Superior temporal gyrus (tissue), 1 donor: Measurements from ENCODE around the gene TTC9C.
A peak's percentile ranks its signal among the peaks of the same experiment; 100 is the strongest.
"Not testable (repeated sequence)": the region's sequence is repeated elsewhere in the genome, so short reads cannot be mapped to it uniquely, and the experiment has no call there.

Experiments
- DNase-seq: peaks from one replicate; pipeline ENCODE4 v3.0.0-alpha.2; 2016; ENCODE audit errors: extremely low spot score

The TTC9C gene

DNA sequence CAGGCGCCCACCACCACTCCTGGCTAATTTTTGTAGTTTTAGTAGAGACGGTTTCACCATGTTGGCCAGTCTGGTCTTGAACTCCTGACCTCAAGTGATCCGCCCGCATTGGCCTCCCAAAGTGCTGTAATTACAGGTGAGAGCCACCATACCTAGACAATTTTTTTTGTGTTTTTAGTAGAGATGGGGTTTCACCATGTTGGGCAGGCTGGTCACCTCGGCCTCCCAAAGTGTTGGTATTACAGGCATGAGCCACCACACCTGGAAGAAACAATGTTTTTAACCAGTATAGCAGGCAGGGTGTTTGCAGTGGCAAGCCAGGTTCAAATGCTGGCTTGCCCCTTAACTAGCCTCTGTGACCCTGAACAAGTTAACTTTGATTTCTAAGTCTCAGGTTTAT is 21.6 kb downstream of the TTC9C start:
- not testable (repeated sequence) for DNase-seq

DNA sequence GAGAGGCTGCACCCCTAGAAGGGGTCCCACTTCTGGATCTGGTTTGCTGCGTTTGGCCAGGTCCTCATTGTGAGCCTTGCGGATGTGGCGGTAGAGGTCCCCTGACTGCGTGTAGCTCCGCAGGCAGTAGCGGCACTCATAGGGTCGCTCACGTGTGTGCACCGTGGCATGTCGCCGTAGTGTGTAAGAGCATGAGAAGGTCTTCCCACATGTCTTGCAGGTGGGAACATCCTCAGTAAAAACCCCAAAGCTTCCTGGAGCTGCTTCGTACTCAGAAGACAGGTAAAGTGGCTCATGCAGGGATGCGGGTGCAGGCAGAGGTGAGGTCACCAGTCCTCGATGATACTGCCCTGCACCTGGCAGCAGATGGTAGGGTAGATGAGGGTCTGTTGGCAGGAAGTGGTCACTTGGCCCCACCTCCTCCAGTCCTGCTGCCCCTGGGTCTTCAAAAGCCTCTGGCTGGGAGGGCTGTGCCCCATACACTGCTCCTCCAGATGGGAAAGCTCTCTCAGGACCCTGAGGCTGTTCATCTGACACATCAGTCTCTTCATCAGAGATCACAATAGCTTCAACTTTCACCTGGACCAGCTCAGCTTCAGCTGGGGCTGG is 24.0 kb downstream of the TTC9C start:
- no peak for DNase-seq

DNA sequence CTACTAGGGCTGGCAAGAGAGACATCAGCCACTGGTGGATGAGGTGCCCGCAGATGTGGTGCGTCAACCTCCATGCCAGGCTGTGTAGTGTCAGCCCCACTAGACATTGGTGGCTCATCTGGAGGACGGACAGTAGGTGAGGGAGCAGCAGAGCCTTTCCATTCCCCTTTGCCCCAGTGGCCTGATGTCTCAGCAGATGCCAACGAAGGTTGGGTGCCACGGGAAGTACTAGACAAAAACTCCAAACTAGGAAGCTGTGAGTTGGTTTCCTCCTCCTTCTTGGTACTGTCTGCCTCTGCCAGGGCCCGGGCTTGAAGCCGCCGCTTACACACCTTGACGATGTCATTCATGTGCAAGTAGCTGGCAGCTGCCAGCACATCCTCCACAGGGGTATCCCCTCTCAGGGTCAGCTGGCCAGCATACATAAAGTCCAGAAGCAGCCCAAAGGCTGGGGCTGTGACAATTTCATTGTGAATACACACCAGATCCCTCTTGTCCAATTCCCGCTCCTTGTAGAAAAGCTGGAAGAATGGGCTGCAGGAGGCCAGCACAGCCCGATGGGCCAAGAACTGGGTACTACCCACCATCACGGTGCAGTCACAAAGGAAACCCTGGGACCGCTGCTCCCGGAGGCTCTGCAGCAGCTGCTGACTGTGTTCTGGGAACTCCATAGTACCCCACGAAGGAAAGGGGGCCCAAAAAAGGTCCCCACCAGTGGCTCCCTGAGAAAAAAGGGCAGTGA is 24.9 kb downstream of the TTC9C start:
- no peak for DNase-seq

DNA sequence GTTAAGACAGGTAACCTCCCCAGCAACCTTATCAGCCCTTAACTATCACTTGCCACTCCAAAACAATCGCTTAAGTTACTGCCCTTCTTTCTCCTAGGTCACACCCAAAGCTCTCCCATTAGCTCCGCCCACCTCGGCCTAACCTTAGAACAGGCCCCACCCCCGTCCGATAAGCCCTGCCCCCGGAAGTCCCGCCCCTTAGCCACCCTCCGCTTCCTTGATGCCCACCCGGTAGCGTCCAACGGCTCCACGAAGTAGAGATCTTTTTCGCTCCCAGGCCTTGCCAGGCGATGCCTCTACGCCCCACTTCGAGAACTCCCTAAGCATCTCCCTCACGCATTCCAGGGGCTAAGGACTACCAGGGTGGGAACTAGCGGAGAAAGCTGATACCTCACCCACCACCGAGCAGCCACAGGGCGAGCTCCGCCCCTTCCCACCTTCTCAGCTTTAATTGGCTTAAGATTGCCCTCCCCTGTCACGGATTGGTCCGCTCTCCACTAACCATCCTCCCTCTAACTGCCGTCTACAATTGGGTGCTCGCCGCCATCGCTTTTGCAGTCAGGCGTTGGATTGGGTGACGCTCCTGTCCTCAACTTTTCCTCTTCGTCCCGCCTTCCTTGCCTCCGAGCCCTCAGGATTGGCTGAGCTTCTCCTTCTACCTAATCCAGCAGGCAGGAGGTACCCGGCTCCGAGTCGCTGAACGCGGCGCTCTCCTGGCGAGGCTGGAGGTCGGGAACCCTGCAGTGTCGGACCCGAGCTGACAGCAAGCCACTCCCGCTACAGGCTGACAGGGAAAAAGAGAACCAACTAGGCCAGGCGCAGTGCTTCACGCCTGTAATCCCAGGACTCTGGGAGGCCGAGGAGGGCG is 25.7 kb downstream of the TTC9C start, which contains the start of gene ZBTB3:
TSS of gene ZBTB3 (minus strand) at position 425 of the 868 bp plus-strand sequence. CDS start 496 bp downstream, outside the sequence.
- DNase-seq, result peak; percentile 99

DNA sequence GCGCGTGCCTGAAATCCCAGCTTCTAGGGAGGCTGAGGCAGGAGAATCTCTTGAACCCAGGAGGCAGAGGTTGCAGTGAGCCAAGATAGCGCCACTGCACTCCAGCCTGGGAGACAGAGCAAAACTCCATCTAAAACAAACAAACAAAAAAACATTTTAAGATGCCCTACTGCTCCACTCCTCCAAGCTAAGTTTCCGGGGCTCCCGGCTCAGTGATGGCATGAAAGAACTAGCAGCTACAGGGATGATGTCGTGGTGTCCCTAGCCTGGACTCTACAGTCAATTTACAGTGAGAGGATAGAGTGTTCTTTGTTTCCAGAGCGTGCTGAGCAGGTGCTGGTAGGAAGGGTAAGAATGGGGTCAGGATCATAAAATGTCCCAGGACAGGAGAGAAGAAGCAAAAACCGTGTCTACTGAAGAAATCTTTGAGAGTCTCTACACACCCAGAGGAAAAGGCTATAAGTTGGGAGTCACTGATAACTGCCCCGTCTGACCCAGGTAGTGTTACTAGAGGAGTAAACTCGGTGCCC is 26.9 kb downstream of the TTC9C start:
- peak; percentile 31 for DNase-seq

DNA sequence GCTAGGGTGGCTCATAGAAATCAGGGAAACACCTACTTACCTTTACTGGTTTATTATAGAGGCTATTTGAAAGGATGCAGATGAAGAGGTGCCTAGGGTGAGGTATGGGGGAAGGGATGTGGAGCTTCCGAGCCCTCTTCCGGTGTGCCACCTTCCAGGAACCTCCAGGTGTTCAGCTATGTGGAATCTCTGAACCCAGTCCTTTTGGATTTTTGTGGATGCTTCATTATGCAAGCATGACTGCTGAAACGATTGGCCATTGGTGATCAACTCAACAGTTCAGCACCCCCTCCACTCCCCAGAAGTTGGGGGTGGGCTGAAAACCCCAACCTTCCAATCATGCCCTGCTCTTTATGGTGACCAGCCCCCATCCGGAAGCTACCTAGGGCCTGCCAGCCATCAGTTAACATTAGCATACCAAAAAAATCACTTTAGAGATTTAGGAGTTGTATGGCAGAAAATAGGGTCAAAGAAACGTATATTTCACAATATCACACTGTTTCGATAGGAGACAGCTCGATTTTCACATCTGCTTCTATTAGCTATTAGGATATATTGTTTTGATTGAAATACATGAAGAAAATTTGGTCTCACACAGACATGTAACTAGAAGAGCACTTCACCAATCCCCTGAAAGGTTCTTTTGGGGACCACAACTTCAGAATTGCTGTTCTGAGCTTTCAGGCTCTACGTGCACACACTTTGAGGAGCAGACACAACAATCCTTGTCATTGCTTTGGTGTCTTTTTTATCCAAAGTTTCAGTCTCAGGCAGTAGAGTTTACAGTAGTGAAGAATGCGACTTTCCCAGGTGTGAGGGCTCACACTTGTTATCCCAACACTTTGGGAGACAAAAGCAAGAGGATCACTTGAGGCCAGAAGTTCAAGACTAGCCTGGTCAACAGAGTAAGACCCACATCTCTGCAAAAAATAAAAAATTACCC is 29.8 kb downstream of the TTC9C start:
- peak; percentile 28 for DNase-seq

DNA sequence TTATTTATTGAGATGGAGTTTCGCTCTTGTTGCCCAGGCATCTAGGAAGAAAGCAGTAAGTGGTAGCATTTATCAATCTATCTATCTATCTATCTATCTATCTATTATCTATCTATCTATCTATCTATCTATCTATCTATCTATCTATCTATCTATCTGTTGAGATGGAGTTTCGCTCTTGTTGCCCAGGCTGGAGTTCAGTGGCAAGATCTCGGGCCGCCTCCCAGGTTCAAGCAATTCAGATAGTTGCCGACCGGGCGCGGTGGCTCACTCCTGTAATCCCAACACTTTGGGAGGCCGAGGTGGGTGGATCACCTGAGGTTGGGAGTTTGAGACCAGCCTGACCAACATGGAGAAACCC is 32.6 kb downstream of the TTC9C start:
- DNase-seq, result not testable (repeated sequence)

DNA sequence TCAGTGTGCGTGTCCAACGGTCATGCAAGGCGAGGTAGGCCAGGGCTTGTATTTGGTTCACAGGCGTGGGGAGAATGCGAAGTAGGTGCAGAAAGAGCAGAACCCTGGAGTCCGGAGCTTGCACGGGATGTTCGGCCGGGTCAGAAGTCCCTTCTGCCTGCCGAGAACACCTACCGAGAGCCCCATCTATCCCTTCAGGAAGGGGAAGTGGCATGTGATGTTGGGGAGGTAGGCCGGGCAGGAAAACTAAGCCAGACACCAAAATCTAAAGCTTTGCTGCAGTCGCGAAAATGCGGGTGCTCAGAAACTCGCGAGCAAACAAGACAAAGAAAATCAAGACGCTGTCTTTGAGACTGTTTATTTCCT is 42.5 kb downstream of the TTC9C start:
- no peak for DNase-seq

DNA sequence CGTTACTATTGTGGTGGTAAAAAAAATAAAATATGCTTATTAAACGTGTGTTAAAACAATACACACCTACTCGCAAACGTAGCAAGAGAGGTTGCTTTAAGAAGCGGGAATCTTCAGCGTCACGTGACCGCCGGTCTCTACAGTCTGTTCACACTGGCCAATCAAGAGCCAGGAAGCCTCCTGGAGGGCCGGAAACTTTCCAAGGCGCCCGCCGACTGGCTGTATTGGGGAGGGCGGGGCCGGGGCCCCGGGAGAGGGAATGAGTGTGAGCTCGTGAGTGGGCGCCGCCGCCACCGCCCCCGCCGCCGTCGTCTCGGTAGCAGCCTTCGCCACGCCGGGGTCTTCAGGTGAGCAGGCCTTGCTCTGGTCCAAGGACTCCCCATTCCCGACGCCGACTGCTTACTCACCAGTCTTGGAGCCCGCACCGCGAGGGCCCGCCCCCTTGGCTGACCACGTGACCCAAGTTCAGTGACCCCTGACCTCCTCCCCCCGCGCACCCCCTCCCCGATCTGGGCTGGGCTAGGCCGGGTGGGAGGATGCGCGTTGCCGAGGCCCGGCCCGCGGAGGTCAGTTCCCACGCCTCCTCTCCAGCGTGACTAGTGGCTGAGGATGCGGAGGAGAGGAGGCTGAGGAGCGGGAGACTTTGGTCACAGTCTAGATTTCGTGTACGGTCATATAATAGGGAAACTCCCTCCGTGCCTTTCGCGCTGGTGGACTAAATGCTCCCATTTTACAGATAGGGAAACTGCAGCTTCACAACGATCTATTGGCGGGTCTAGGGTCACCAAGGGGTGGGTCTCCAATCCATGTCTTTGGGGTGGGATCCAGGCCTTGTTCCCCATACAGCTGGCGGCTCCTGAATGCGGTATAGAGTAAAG is 43.1 kb downstream of the TTC9C start, which contains the start of gene TAF6L:
TSS of gene TAF6L (plus strand) at position 253 of the 878 bp plus-strand sequence. CDS start 4,388 bp downstream, outside the sequence.
- peak; percentile 99 for DNase-seq

DNA sequence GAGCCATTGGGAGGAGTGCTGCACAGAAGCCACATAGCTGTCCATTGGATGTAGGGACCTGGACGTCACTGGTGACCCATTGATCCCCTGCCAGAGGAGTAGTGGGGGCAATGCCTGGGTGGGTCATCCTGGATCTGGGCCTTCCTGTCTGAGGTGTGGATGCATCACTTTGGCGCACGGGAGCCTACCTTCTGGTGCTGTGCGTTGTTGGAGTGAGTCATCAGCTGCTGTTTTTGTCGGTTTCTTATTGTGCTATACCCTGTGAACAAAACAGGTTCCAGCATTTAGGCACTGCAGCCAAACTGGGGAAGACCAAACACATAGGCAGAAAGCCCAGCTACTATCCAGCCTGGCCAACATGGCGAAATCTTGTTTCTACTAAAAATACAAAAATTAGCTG is 46.1 kb downstream of the TTC9C start:
- DNase-seq, result no peak

DNA sequence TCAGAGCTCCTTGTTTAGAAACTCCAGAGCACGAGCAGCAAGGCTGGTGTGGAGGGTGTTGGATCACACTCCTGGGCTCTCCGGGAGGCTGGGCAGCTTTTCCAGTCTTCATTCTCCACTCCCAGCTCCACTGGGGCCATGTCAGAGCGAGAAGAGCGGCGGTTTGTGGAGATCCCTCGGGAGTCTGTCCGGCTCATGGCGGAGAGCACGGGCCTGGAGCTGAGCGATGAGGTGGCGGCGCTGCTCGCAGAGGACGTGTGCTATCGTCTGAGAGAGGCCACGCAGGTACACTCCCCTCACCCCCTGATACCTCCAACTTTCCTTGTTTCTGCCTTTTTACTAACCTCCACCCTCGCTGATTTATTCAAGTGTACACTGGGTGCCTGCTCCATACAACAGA is 47.4 kb downstream of the TTC9C start:
- DNase-seq, result no peak

DNA sequence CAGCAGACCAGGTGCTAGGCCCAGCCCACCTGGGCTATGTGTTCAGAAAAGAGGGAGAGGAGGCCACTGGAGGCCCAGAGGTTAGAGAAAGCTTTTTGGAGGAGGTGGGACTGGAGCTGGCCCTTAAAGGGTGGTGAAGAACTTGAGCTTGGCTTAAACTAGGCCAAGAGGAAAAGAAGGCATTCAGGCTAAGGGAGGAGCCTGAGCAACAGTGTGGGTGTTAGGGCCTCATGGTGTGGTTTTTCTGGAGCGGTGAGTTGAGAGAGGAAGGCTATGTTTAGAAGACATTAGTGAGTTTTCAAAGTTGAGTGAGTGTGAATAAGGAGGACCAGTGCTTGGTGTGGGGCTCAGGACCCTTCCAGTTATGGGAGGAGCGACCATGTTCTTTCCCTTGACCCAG is 49.1 kb downstream of the TTC9C start:
- DNase-seq, result no peak

DNA sequence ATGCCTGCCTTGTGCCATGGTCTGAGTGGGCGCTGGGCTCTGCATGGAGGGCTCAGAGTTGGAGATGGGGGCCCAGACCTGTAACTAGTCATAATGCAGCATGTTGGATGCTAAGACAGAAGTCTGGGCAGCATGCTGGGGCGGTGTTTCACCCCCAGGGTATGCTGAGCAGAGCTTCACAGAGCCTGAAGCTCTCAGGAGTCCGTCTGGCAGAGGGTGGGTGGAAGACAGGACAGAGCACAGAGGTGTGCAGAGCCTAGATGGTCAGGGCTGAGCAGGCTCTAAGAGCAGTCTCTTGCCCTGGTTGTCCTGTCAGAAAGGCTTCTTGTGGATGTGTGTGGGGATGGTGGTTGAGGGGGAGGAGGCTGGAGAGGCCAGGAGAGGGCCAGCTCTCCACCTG is 50.2 kb downstream of the TTC9C start:
- no peak for DNase-seq

DNA sequence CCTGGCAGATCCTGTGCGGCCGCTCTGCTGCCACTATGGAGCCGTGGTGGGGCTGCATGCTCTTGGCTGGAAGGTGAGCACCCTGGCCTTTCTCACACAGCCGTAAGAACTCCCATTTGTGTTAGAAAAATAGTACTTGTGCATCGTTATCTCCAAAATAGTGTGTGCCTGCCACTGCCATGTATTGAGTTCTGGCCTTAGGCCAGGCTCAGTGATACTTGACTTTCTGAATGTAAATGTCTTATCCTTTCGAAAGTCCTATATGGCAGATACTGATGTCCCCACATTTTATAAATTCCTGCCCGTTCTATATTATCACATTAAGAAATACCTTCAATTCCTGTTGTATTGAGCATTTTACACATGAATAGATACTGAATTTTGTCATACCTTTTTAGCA is 54.5 kb downstream of the TTC9C start:
- no peak for DNase-seq

DNA sequence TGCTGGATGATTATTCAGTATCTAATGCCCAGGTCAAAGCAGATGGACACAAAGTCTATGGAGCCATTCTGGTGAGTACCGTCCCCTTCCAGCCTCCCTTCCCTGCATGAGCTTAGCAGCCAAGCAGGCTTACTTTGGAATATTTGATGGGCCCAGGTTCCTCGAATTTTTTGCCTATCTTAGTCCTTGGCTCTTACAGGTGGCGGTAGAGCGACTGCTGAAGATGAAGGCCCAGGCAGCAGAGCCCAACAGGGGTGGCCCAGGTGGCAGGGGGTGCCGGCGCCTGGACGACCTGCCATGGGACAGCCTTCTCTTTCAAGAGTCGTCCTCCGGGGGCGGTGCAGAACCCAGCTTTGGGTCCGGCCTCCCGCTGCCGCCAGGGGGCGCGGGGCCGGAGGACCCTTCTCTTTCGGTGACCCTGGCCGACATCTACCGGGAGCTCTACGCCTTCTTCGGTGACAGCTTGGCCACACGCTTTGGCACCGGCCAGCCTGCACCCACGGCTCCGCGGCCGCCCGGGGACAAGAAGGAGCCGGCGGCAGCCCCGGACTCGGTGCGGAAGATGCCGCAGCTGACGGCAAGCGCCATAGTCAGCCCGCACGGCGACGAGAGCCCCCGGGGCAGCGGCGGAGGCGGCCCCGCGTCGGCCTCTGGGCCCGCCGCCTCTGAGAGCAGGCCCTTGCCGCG is 58.2 kb downstream of the TTC9C start:
- DNase-seq, result peak; percentile 81

DNA sequence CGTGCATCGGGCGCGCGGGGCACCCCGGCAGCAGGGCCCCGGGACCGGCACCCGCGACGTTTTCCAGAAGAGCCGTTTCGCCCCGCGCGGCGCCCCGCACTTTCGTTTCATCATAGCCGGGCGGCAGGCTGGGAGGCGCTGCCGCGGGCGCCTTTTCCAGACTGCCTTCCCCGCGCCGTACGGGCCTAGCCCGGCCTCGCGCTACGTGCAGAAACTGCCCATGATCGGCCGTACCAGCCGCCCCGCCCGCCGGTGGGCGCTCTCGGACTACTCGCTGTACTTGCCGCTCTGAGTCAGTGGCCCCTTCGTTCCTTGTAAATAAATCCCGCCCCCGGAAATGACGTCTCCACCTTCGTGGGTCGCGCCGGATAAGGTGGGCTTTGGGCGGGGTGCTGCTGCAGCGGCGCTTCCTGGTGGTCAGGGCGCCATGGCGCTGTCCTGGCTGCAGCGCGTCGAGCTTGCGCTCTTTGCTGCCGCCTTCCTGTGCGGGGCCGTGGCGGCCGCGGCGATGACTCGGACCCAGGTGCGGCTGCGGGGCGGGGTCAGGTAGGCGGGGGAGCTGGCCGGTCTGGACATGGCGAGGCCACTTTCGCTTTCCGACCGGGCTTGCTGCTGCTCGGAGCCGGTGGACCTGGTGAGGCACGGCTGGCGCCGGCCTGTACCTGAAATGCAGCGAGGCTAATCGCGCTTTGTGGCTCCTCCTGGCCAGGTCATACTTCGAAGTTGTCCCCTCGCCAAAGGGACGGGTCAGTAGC is 58.9 kb downstream of the TTC9C start, which contains the start of gene TMEM179B:
TSS of gene TMEM179B (plus strand) at position 398 of the 755 bp plus-strand sequence. CDS start at position 428, 30 bp downstream.
- peak; percentile 99 for DNase-seq
